SK-N-SH (cell line): ENCODE data around the gene AKT3.

ENCODE experiments used
- FOXM1 ChIP-seq: IDR thresholded peaks from 2 replicates; pipeline ENCODE4 v1.4.0; 2012; ENCODE audit warnings: low read depth, mild to moderate bottlenecking
- POLR2AphosphoS5 ChIP-seq: IDR thresholded peaks from 2 replicates; pipeline ENCODE4 v1.6.1; 2012; ENCODE audit warnings: low read depth, low read length
- TAF1 ChIP-seq: IDR thresholded peaks from 2 replicates; pipeline ENCODE4 v1.6.1; 2012; ENCODE audit warnings: low read depth, mild to moderate bottlenecking, low read length, moderate library complexity, borderline replicate concordance

- TF ChIP-seq FOXM1: no peak
- no peak for TF ChIP-seq TAF1
- TF ChIP-seq POLR2AphosphoS5: no peak
Observed at GRCh38 chr1:243701872-243702271, 148.2 kb downstream of the AKT3 start.
